Measurements from ENCODE around the gene MAP1LC3C.

Gene MAP1LC3C

GRCh38 chr1:241999026-241999425 lies at the start of gene MAP1LC3C:
MAP1LC3C (minus strand) TSS chr1:241999098; CDS start chr1:241999008, 90 bp downstream.
- no peak for DNase-seq

GRCh38 chr1:242043165-242043564 lies 44.3 kb upstream of the MAP1LC3C start:
- no peak for DNase-seq

GRCh38 chr1:242034392-242034791 lies 35.5 kb upstream of the MAP1LC3C start:
- DNase-seq: no peak

- DNase-seq: no peak
Measured at GRCh38 chr1:242033447-242033846, 34.5 kb upstream of the MAP1LC3C start.

- DNase-seq: no peak
Measured at GRCh38 chr1:242030071-242030470, 31.2 kb upstream of the MAP1LC3C start.

- no peak for DNase-seq
Measured at GRCh38 chr1:242025681-242026080, 26.8 kb upstream of the MAP1LC3C start.

- no peak for DNase-seq
Measured at GRCh38 chr1:242023805-242024204, 24.9 kb upstream of the MAP1LC3C start.

- DNase-seq: no peak
Measured at GRCh38 chr1:242019018-242019417, 20.1 kb upstream of the MAP1LC3C start.

GRCh38 chr1:242017580-242018233 lies 18.8 kb upstream of the MAP1LC3C start:
- DNase-seq: no peak

GRCh38 chr1:242016479-242016878 lies 17.6 kb upstream of the MAP1LC3C start:
- no peak for DNase-seq

GRCh38 chr1:242011894-242012660 lies 13.2 kb upstream of the MAP1LC3C start:
- no peak for DNase-seq

GRCh38 chr1:242008826-242009495 lies 10.1 kb upstream of the MAP1LC3C start:
- no peak for DNase-seq

- no peak for DNase-seq
Measured at GRCh38 chr1:242006976-242007375, 8.1 kb upstream of the MAP1LC3C start.

- DNase-seq: no peak
Measured at GRCh38 chr1:242005866-242006535, 7.1 kb upstream of the MAP1LC3C start.

GRCh38 chr1:242004751-242005495 lies 6.0 kb upstream of the MAP1LC3C start:
- DNase-seq: no peak

GRCh38 chr1:242002510-242002909 lies 3.6 kb upstream of the MAP1LC3C start:
- DNase-seq: no peak

- no peak for DNase-seq
Measured at GRCh38 chr1:242002072-242002471, 3.2 kb upstream of the MAP1LC3C start.

- DNase-seq: no peak
Measured at GRCh38 chr1:242000434-242000833, 1.5 kb upstream of the MAP1LC3C start.

- no peak for DNase-seq
Measured at GRCh38 chr1:241998412-241998921, 431 bp downstream of the MAP1LC3C start.

- no peak for DNase-seq
Measured at GRCh38 chr1:241997401-241997998, 1.4 kb downstream of the MAP1LC3C start.

GRCh38 chr1:241994171-241994570 lies 4.7 kb downstream of the MAP1LC3C start:
- no peak for DNase-seq

GRCh38 chr1:241992734-241993133 lies 6.2 kb downstream of the MAP1LC3C start:
- no peak for DNase-seq
